Measurements from ENCODE around the gene STARD8.

DNA sequence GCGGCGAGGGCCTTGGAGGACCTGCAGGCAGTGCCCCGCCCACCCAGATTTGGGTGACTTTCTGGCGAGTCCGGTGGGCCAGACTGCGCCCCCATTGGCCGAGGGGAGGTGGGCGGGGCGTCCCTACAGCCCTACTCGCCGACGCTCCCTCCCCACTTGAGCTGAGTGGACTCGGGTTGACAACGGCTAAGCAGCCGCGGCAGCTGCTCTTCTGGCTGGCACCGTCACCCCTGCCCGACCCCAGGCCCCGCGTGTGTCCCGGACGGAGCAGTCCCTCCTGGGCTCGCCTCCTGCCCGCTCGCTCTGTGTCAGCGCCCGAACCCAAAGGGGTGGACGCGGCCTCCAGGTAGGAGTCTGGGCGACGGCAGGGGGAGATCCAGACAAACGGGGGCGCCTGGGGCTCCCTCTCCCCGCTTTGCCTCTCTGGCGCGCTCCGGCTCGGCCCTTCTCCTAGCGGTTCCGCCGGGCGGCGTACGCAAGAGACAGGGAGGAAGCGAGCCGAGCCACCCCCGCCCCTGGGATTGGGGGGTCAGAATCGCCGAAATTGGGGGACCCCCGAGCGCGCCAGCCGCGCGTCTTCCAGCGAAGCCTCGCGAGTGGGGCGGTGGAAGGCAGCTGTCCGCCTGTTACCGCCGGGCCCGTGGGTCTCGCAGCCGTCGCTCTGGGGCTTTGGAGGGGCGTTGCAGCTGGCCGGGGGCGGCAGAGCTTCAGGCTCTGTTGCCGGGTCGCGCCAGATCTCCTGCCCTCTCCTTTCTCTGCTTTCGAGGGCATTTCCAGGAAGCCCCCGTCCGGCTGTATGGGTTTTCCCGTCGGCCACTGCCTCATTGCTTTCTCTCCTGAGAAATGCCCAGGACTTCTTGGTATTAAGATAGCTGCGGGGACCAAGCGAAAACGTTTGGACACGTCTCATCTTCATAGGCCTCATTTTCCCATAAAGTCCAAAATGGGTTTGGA is 46.3 kb downstream of the STARD8 start:
- TF ChIP-seq, protein P1, sequence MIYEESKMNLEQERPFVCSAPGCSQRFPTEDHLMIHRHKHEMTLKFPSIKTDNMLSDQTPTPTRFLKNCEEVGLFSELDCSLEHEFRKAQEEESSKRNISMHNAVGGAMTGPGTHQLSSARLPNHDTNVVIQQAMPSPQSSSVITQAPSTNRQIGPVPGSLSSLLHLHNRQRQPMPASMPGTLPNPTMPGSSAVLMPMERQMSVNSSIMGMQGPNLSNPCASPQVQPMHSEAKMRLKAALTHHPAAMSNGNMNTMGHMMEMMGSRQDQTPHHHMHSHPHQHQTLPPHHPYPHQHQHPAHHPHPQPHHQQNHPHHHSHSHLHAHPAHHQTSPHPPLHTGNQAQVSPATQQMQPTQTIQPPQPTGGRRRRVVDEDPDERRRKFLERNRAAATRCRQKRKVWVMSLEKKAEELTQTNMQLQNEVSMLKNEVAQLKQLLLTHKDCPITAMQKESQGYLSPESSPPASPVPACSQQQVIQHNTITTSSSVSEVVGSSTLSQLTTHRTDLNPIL (CRISPR knock-in tag; IDR thresholded peaks at IDR 0.05; ENCODE audit: low read depth) = no peak
- TF ChIP-seq ZFP3 (CRISPR knock-in tag; IDR thresholded peaks at IDR 0.05) (no peak), PATZ1 (CRISPR knock-in tag; IDR thresholded peaks at IDR 0.05; ENCODE audit: borderline replicate concordance) (no peak), RARB (CRISPR knock-in tag; IDR thresholded peaks at IDR 0.05) (no peak), SNAI2 (CRISPR knock-in tag; IDR thresholded peaks at IDR 0.05) (no peak), BACH2 (CRISPR knock-in tag; IDR thresholded peaks at IDR 0.05; ENCODE audit: borderline replicate concordance) (no peak), PPARA (CRISPR knock-in tag; IDR thresholded peaks at IDR 0.05; ENCODE audit: borderline replicate concordance) (no peak), OSR1 (CRISPR knock-in tag; IDR thresholded peaks at IDR 0.05) (no peak), POU6F1 (CRISPR knock-in tag; IDR thresholded peaks at IDR 0.05; ENCODE audit: borderline replicate concordance, low read depth) (no peak)
